ENCODE measurements around the gene HBD.

DNA sequence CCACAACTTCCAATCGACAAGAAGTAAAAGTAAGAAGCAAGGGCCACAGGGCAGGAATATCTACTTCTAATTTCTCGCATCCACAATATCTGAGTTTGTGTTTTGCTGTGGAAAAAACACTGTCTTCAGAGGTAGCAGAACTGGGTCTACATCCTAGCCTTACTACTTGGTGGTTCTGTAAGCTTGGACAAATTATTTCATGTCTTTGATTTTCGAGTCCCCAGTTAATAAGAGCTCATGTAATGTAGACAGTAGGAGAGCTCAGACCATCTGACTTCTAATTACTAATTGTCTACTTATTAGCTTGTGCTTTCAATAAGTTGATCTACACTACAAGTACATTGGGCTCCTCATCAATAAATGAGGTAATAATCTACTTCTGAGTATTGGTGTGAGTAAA is 48.8 kb upstream of the HBD start:
- TF ChIP-seq, protein P1, sequence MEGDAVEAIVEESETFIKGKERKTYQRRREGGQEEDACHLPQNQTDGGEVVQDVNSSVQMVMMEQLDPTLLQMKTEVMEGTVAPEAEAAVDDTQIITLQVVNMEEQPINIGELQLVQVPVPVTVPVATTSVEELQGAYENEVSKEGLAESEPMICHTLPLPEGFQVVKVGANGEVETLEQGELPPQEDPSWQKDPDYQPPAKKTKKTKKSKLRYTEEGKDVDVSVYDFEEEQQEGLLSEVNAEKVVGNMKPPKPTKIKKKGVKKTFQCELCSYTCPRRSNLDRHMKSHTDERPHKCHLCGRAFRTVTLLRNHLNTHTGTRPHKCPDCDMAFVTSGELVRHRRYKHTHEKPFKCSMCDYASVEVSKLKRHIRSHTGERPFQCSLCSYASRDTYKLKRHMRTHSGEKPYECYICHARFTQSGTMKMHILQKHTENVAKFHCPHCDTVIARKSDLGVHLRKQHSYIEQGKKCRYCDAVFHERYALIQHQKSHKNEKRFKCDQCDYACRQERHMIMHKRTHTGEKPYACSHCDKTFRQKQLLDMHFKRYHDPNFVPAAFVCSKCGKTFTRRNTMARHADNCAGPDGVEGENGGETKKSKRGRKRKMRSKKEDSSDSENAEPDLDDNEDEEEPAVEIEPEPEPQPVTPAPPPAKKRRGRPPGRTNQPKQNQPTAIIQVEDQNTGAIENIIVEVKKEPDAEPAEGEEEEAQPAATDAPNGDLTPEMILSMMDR (IDR thresholded peaks at IDR 0.05), result no peak
- TF ChIP-seq RNF2 (IDR thresholded peaks at IDR 0.05; ENCODE audit: borderline replicate concordance, low read depth) (no peak), RCOR1 (IDR thresholded peaks at IDR 0.05; ENCODE audit: low read depth, low read length) (no peak), POLR2A (IDR thresholded peaks at IDR 0.05; ENCODE audit: low read length) (no peak)

All from A549 (cell line).